Tibial nerve (tissue), 4 donors: ENCODE measurements around the gene PDIA6. TPM values are rescaled to one million over a fixed set of nuclear protein-coding genes. Genes with fewer than 3 reads are reported as not detected.

Experiments
- DNase-seq, 2 donors: peaks; one replicate each; pipeline ENCODE4 v3.0.0-alpha.2; 2019; ENCODE audit warnings: low spot score in 2 of 2
- H3K27ac ChIP-seq, 4 donors: fragments of 200-600 bp; sonication (generic) in 3 of 4; one replicate each; pipeline ENCODE4 v1.5.1; 2017 to 2019; ENCODE audit warnings: mild to moderate bottlenecking in 1 of 4
- H3K27me3 ChIP-seq, 2 donors: fragments of 200-600 bp; sonication (generic) in 1 of 2; one replicate each; pipeline versions ENCODE4 v1.5.1 to v1.6.0; 2017 to 2019
- H3K36me3 ChIP-seq, 3 donors: fragments of 200-600 bp; sonication (generic); one replicate each; pipeline ENCODE4 v1.5.1; 2018 to 2019
- H3K4me1 ChIP-seq, 4 donors: fragments of 200-600 bp; sonication (generic) in 3 of 4; one replicate each; pipeline ENCODE4 v1.5.1; 2017 to 2019
- H3K4me3 ChIP-seq, 4 donors: fragments of 200-600 bp; sonication (generic) in 3 of 4; one replicate each; pipeline ENCODE4 v1.5.1; 2017 to 2019; ENCODE audit warnings: mild to moderate bottlenecking in 1 of 4, moderate library complexity in 1 of 4
- H3K9me3 ChIP-seq, 4 donors: fragments of 200-600 bp; sonication (generic) in 3 of 4; one replicate each; pipeline ENCODE4 v1.5.1; 2017 to 2019
- EP300 ChIP-seq, 2 donors: sonication (generic); formaldehyde crosslinking; IDR thresholded peaks; one replicate each; pipeline ENCODE4 v1.6.1; 2017; ENCODE audit warnings: antibody characterized with exemption in 2 of 2, mild to moderate bottlenecking in 1 of 2
- POLR2A ChIP-seq, 2 donors: fragments of 450-650 bp; IDR thresholded peaks; one replicate each; pipeline ENCODE4 v1.6.1; 2017; ENCODE audit warnings: antibody characterized with exemption in 2 of 2, mild to moderate bottlenecking in 2 of 2, moderate library complexity in 2 of 2
- WGBS, 2 donors: methylation state at CpG; one replicate each; pipeline ENCODE4 v1.1.5; 2018; 5-methylcytosine and 5-hydroxymethylcytosine counted together
- small RNA-seq: library from RNA; depleted of rRNA; stranded (forward); fragments of <200 nt; gene quantifications from one replicate; pipeline ENCODE3, GENCODE V24; 2016
- total RNA-seq, 4 donors: library from RNA; depleted of rRNA; stranded (reverse); fragments of >200 nt; gene quantifications; one replicate each; pipeline ENCODE4 v1.1.0, GENCODE V29; 2016
- TF ChIP-seq, protein P1 (sequence below), 5 experiments: fragments of 200-600 bp in 3 of 5; fragments of 450-650 bp in 2 of 5; sonication (generic) in 3 of 5; IDR thresholded peaks; one replicate each; pipeline ENCODE4 v1.5.1; 2016 to 2019; ENCODE audit warnings: antibody characterized with exemption in 5 of 5, mild to moderate bottlenecking in 3 of 5, moderate library complexity in 2 of 5

Gene PDIA6
- total RNA-seq, 4 donors from 2014 or later = 61.4 to 84.3 (median 76.2) TPM

DNA sequence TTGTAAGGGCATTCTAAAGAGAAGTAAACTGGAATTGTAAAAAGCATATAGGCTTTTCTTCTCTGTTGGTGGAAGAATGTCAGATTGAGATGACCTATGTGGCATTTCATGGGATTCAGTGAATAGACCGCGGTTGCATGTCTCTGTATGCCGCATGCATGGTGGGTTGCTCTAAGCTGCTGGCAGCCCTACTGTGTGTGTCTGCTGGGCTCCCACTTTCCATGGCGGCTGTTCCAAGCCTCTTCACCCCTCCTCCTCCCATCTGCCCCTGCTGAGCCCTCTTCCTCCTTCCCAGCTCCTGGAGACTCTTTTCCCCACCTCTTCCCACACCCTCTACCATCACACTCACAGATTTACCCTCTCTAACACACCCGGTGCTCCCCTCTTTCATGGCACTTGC lies 78.6 kb downstream of the PDIA6 start:
- DNase-seq = no peak
- TF ChIP-seq EP300 (IDR thresholded peaks at IDR 0.05) (no peak), POLR2A (IDR thresholded peaks at IDR 0.05) (no peak)
- TF ChIP-seq, protein P1, sequence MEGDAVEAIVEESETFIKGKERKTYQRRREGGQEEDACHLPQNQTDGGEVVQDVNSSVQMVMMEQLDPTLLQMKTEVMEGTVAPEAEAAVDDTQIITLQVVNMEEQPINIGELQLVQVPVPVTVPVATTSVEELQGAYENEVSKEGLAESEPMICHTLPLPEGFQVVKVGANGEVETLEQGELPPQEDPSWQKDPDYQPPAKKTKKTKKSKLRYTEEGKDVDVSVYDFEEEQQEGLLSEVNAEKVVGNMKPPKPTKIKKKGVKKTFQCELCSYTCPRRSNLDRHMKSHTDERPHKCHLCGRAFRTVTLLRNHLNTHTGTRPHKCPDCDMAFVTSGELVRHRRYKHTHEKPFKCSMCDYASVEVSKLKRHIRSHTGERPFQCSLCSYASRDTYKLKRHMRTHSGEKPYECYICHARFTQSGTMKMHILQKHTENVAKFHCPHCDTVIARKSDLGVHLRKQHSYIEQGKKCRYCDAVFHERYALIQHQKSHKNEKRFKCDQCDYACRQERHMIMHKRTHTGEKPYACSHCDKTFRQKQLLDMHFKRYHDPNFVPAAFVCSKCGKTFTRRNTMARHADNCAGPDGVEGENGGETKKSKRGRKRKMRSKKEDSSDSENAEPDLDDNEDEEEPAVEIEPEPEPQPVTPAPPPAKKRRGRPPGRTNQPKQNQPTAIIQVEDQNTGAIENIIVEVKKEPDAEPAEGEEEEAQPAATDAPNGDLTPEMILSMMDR (IDR thresholded peaks at IDR 0.05) = no peak
- H3K27me3 ChIP-seq = no peaks in the 10 kb centered on the region
- no peaks in the 10 kb centered on the region for H3K9me3 ChIP-seq
- WGBS, 2 donors = 78 to 83% methylated on average over 5 of the region's 5 CpGs
- no peak overlapping the region for H3K4me3 ChIP-seq
- H3K36me3 ChIP-seq = no peaks in the 10 kb centered on the region
- no peak overlapping the region for H3K27ac ChIP-seq
- H3K4me1 ChIP-seq = no peaks in the 10 kb centered on the region

DNA sequence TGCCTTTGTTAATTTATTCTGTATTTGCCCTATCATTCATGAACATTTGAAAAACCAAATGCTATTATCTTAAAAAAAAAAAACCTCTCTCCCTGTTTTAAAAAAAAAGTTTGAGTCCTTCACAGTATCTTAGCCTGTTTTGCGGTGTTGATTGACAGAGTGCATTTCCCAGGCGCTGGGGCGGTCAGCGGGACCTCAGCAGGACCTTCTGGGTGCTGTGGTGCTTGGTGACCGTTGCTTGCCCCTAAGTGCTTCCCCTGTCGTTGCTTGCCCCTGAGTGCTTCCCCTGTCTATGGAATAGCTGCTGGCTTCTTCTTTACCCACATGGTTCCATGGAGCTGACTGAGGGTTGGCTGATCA lies 79.0 kb downstream of the PDIA6 start:
- no peaks in the 10 kb centered on the region for H3K36me3 ChIP-seq

More for the DNA sequence above, 79.0 kb downstream of the PDIA6 start:
- WGBS, 2 donors = 52 to 53% methylated on average over 6 of the region's 6 CpGs
- Histone ChIP-seq H3K9me3 (no peaks in the 10 kb centered on the region), H3K4me3 (no peak overlapping the region), H3K27me3 (no peaks in the 10 kb centered on the region), H3K27ac (no peak overlapping the region), H3K4me1 (no peaks in the 10 kb centered on the region)
- TF ChIP-seq POLR2A (IDR thresholded peaks at IDR 0.05) (no peak), EP300 (IDR thresholded peaks at IDR 0.05) (no peak)
- TF ChIP-seq, protein P1 (IDR thresholded peaks at IDR 0.05) = no peak
- no peak for DNase-seq

Small RNA genes within 50 kb of the gene (small RNA-seq; reads per million reads assigned to genes)
- gene RNU7-138P (not detected), gene RNU7-176P (not detected)

Other genes with a start within 250 kb of the PDIA6 start
- 10 to 100 TPM; 25.1 to 34.2 (median 29.4) TPM for gene NOL10, start 122.8 kb downstream of the PDIA6 start, total RNA-seq
- gene ATP6V1C2, start 91.2 kb downstream of the PDIA6 start, total RNA-seq = under 1 TPM in 3 of 4 donors, not detected in 1; 0.21 to 0.66 (median 0.30) TPM
- under 1 TPM in 2 of 4 donors, not detected in 2; 0.22 to 0.42 TPM for gene KCNF1, start 99.1 kb upstream of the PDIA6 start, total RNA-seq